ENCODE results near the gene IL12RB2.

- TF ChIP-seq SIN3A (IDR thresholded peaks at IDR 0.05; ENCODE audit: borderline replicate concordance, insufficient read depth, low read length) = no peak
- no peak for TF ChIP-seq TAF1 (IDR thresholded peaks at IDR 0.05; ENCODE audit: borderline replicate concordance, insufficient read depth, low read length)
Measured at GRCh38 chr1:67299296-67299695, 8.4 kb upstream of the IL12RB2 start.

All from PFSK-1 (cell line).